SK-N-SH (cell line): ENCODE measurements around the gene SMC1B. TPM values are rescaled to one million over a fixed set of nuclear protein-coding genes. Genes with fewer than 3 reads are reported as not detected.

Experiments used
- CTCF ChIA-PET: fragments of 300-600, 350-600 bp; formaldehyde crosslinking; extraction: SDS; loops from one replicate; lab custom pipeline; 2021; lab: Yijun Ruan, JAX
- POLR2A ChIA-PET: fragments of 350-600 bp; sonication (Branson Sonifier 250); formaldehyde crosslinking; extraction: SDS; loops from one replicate; lab custom pipeline; 2020; ENCODE audit warnings: antibody characterized with exemption, inconsistent platforms; lab: Yijun Ruan, JAX
- DNase-seq: peaks from one replicate; pipeline ENCODE4 v3.0.0; 2012
- H2AFZ ChIP-seq: fragments of 200-600 bp; sonication (generic); 2 replicates; pipeline ENCODE4 v1.8.1; 2016; ENCODE audit warnings: antibody characterized with exemption, mild to moderate bottlenecking, low read depth
- H3F3A ChIP-seq: fragments of 200-600 bp; sonication (generic); replicated peaks from 2 replicates; pipeline ENCODE3; 2016; ENCODE audit warnings: antibody characterized with exemption, mild to moderate bottlenecking; ENCODE audit not compliant: insufficient read depth
- H3K27ac ChIP-seq, 2 experiments: fragments of 200-500 bp in 1 of 2; fragments of 200-600 bp in 1 of 2; sonication (Bioruptor generic) in 1 of 2; sonication (generic), shearing (Covaris generic) in 1 of 2; 2 replicates each; pipeline versions ENCODE4 v1.5.1 to v1.6.1; 2014 to 2016; ENCODE audit warnings: low read depth in 2 of 2, inconsistent platforms in 1 of 2, low read length in 1 of 2, mild to moderate bottlenecking in 1 of 2, mixed read lengths in 1 of 2
- H3K27me3 ChIP-seq: fragments of 200-600 bp; sonication (generic), shearing (Covaris generic); 2 replicates; pipeline ENCODE4 v1.6.1; 2016; ENCODE audit warnings: mixed run types; ENCODE audit not compliant: insufficient read depth
- H3K36me3 ChIP-seq, 2 experiments: fragments of 200-500 bp in 1 of 2; fragments of 200-600 bp in 1 of 2; sonication (Bioruptor generic) in 1 of 2; sonication (generic) in 1 of 2; replicated peaks in 1 of 2; 2 replicates each; pipeline versions ENCODE3 to v1.5.1; 2014 to 2016; ENCODE audit warnings: low read length in 1 of 2, mild to moderate bottlenecking in 1 of 2; ENCODE audit not compliant: insufficient read depth in 2 of 2, control insufficient read depth in 1 of 2
- H3K4me1 ChIP-seq, 2 experiments: fragments of 200-500 bp in 1 of 2; fragments of 200-600 bp in 1 of 2; sonication (Bioruptor generic) in 1 of 2; sonication (generic), shearing (Covaris generic) in 1 of 2; 2 replicates each; pipeline versions ENCODE4 v1.5.1 to v1.6.1; 2014 to 2016; ENCODE audit warnings: low read depth in 1 of 2, low read length in 1 of 2, mixed run types in 1 of 2; ENCODE audit not compliant: insufficient read depth in 2 of 2, control insufficient read depth in 1 of 2
- H3K4me2 ChIP-seq: fragments of 200-600 bp; sonication (generic), shearing (Covaris generic); 2 replicates; pipeline ENCODE4 v1.6.1; 2017; ENCODE audit warnings: mixed run types
- H3K4me3 ChIP-seq, 2 experiments: fragments of 200-500 bp in 1 of 2; fragments of 200-600 bp in 1 of 2; sonication (Bioruptor generic) in 1 of 2; sonication (generic), shearing (Covaris generic) in 1 of 2; 2 replicates each; pipeline versions ENCODE4 v1.5.1 to v1.8.1; 2014 to 2016; ENCODE audit warnings: low read depth in 2 of 2, inconsistent platforms in 1 of 2, low read length in 1 of 2, mild to moderate bottlenecking in 1 of 2, mixed read lengths in 1 of 2, moderate library complexity in 1 of 2
- H3K79me2 ChIP-seq: fragments of 200-600 bp; sonication (generic); 2 replicates; pipeline ENCODE4 v1.8.1; 2017; ENCODE audit warnings: mild to moderate bottlenecking; ENCODE audit not compliant: insufficient read depth
- H3K9ac ChIP-seq: fragments of 200-600 bp; sonication (generic); 2 replicates; pipeline ENCODE4 v1.6.1; 2017; ENCODE audit warnings: mixed run types
- H3K9me2 ChIP-seq: fragments of 200-600 bp; sonication (generic); 2 replicates; pipeline ENCODE4 v1.6.1; 2017; ENCODE audit warnings: mixed run types
- H3K9me3 ChIP-seq: fragments of 200-600 bp; sonication (generic); 2 replicates; pipeline ENCODE4 v1.6.1; 2017; ENCODE audit warnings: mixed run types, mild to moderate bottlenecking, moderate library complexity
- H4K20me1 ChIP-seq: fragments of 200-600 bp; sonication (generic); 2 replicates; pipeline ENCODE4 v1.6.1; 2017; ENCODE audit warnings: mild to moderate bottlenecking, mixed run types; ENCODE audit not compliant: insufficient read depth
- CHD2 ChIP-seq: fragments of 150-350 bp; IDR thresholded peaks from 2 replicates; pipeline ENCODE4 v1.6.1; 2018; ENCODE audit warnings: low read length; ENCODE audit not compliant: partially characterized antibody
- ELF1 ChIP-seq: IDR thresholded peaks from 2 replicates; pipeline ENCODE4 v1.4.0; 2012
- JUND ChIP-seq: IDR thresholded peaks from 2 replicates; pipeline ENCODE4 v1.4.0; 2012
- MAX ChIP-seq: IDR thresholded peaks from 2 replicates; pipeline ENCODE4 v1.4.0; 2012; ENCODE audit warnings: low read depth
- MEF2A ChIP-seq: IDR thresholded peaks from 2 replicates; pipeline ENCODE4 v1.4.0; 2012; ENCODE audit warnings: low read depth, borderline replicate concordance
- NFIC ChIP-seq: IDR thresholded peaks from 2 replicates; pipeline ENCODE4 v1.4.0; 2012; ENCODE audit warnings: borderline replicate concordance
- POLR2AphosphoS5 ChIP-seq: IDR thresholded peaks from 2 replicates; pipeline ENCODE4 v1.6.1; 2012; ENCODE audit warnings: low read depth, low read length
- REST ChIP-seq: IDR thresholded peaks from 2 replicates; pipeline ENCODE4 v1.6.1; 2012; ENCODE audit warnings: mild to moderate bottlenecking, low read depth, low read length, moderate library complexity
- SIN3A ChIP-seq: IDR thresholded peaks from 2 replicates; pipeline ENCODE4 v1.6.1; 2012; ENCODE audit warnings: low read depth, mild to moderate bottlenecking, low read length, moderate library complexity, borderline replicate concordance
- SMC3 ChIP-seq: IDR thresholded peaks from 2 replicates; pipeline ENCODE4 v1.6.1; 2012; ENCODE audit warnings: low read depth, low read length, improper control_type of control experiment
- TAF1 ChIP-seq: IDR thresholded peaks from 2 replicates; pipeline ENCODE4 v1.6.1; 2012; ENCODE audit warnings: low read depth, mild to moderate bottlenecking, low read length, moderate library complexity, borderline replicate concordance
- TCF12 ChIP-seq: IDR thresholded peaks from 2 replicates; pipeline ENCODE4 v1.4.0; 2012
- YY1 ChIP-seq: IDR thresholded peaks from 2 replicates; pipeline ENCODE4 v1.4.0; 2012; ENCODE audit warnings: low read depth, mild to moderate bottlenecking
- WGBS: methylation state at CpG from one replicate; pipeline ENCODE4 v1.1.6; 2017; ENCODE audit warnings: low lambda C conversion rate; 5-methylcytosine and 5-hydroxymethylcytosine counted together
- polyA plus RNA-seq, 3 experiments: library from polyadenylated mRNA; depleted of rRNA; stranded (reverse); fragments of >200 nt; gene quantifications; 2 replicates each; pipeline ENCODE4 v1.2.3, GENCODE V29; 2012
- TF ChIP-seq, protein P1 (sequence below): IDR thresholded peaks from 2 replicates; pipeline ENCODE4 v1.4.0; 2012; ENCODE audit warnings: low read depth, borderline replicate concordance
- TF ChIP-seq, protein P2 (sequence below): fragments of 200-600 bp; sonication (generic); IDR thresholded peaks from 2 replicates; pipeline ENCODE4 v1.6.1; 2017; ENCODE audit warnings: antibody characterized with exemption, mild to moderate bottlenecking, moderate library complexity
- TF ChIP-seq, protein P3 (sequence below): fragments of 150-350 bp; IDR thresholded peaks from 2 replicates; pipeline ENCODE4 v1.6.1; 2016; ENCODE audit warnings: mild to moderate bottlenecking, low read depth, low read length

The SMC1B gene
- polyA plus RNA-seq, 1 of the 3 experiments (the other 2 are of a cell fraction) = not detected

DNA sequence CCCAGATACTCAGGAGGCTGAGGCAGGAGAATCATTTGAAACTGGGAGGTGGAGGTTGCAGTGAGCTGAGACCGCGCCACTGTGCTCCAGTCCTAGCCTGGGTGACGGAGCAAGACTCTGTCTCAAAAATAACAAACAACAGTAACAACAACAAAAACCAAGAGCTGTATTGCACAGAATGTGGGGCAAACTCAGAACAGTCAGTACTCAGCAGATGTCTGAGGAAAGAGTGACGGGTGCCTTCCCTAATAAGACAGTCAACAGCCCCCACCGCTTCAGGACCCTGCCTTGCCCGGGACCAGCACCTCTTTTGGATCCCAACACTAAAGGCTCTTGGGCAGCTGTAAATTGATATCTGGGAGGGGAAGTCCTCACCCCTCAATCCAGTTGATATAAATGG lies 40.4 kb upstream of the SMC1B start:
- no peaks in the 10 kb centered on the region for H3K9me3 ChIP-seq
- no peak overlapping the region for H3K4me3 ChIP-seq
- H3K79me2 ChIP-seq = no peaks in the 10 kb centered on the region
- no peaks in the 10 kb centered on the region for H4K20me1 ChIP-seq
- H3K9me2 ChIP-seq = no peaks in the 10 kb centered on the region
- POLR2A ChIA-PET = no interaction called here
- H3K9ac ChIP-seq = no peak overlapping the region
- no peaks in the 10 kb centered on the region for H3K36me3 ChIP-seq
- CTCF ChIA-PET = interaction anchor here (1.0 to 4.5 kb wide), 3 partner anchors 10 to 100 kb away, joined by 3 to 16 read pairs (median 4); no protein-coding TSS in a partner anchor
- no peak overlapping the region for H3K4me2 ChIP-seq
- DNase-seq = no peak
- peaks cover 16% of the 10 kb centered on the region for H3F3A ChIP-seq
- H3K27me3 ChIP-seq = no peaks in the 10 kb centered on the region
- peaks cover 20 to 33% of the 10 kb centered on the region in 2 experiments; a peak in 3 of 4 replicates for H3K4me1 ChIP-seq
- no peak overlapping the region for H2AFZ ChIP-seq
- TF ChIP-seq POLR2AphosphoS5 = no peak
- TF ChIP-seq, protein P1, sequence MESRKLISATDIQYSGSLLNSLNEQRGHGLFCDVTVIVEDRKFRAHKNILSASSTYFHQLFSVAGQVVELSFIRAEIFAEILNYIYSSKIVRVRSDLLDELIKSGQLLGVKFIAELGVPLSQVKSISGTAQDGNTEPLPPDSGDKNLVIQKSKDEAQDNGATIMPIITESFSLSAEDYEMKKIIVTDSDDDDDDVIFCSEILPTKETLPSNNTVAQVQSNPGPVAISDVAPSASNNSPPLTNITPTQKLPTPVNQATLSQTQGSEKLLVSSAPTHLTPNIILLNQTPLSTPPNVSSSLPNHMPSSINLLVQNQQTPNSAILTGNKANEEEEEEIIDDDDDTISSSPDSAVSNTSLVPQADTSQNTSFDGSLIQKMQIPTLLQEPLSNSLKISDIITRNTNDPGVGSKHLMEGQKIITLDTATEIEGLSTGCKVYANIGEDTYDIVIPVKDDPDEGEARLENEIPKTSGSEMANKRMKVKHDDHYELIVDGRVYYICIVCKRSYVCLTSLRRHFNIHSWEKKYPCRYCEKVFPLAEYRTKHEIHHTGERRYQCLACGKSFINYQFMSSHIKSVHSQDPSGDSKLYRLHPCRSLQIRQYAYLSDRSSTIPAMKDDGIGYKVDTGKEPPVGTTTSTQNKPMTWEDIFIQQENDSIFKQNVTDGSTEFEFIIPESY = no peak
- no peak for TF ChIP-seq YY1
- no peak for TF ChIP-seq ELF1
- TF ChIP-seq REST = no peak
- no peak for TF ChIP-seq TAF1
- no peak for TF ChIP-seq TCF12
- no peak for TF ChIP-seq NFIC
- TF ChIP-seq JUND = no peak
- no peak for TF ChIP-seq SMC3
- TF ChIP-seq, protein P2, sequence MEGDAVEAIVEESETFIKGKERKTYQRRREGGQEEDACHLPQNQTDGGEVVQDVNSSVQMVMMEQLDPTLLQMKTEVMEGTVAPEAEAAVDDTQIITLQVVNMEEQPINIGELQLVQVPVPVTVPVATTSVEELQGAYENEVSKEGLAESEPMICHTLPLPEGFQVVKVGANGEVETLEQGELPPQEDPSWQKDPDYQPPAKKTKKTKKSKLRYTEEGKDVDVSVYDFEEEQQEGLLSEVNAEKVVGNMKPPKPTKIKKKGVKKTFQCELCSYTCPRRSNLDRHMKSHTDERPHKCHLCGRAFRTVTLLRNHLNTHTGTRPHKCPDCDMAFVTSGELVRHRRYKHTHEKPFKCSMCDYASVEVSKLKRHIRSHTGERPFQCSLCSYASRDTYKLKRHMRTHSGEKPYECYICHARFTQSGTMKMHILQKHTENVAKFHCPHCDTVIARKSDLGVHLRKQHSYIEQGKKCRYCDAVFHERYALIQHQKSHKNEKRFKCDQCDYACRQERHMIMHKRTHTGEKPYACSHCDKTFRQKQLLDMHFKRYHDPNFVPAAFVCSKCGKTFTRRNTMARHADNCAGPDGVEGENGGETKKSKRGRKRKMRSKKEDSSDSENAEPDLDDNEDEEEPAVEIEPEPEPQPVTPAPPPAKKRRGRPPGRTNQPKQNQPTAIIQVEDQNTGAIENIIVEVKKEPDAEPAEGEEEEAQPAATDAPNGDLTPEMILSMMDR = no peak
- TF ChIP-seq, protein P3, sequence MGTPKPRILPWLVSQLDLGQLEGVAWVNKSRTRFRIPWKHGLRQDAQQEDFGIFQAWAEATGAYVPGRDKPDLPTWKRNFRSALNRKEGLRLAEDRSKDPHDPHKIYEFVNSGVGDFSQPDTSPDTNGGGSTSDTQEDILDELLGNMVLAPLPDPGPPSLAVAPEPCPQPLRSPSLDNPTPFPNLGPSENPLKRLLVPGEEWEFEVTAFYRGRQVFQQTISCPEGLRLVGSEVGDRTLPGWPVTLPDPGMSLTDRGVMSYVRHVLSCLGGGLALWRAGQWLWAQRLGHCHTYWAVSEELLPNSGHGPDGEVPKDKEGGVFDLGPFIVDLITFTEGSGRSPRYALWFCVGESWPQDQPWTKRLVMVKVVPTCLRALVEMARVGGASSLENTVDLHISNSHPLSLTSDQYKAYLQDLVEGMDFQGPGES = no peak
- TF ChIP-seq SIN3A = no peak
- no peak for TF ChIP-seq MAX
- no peak for TF ChIP-seq MEF2A
- TF ChIP-seq CHD2 = no peak
- H3K27ac ChIP-seq = no peak overlapping the region; a peak in 1 of 4 replicates
- 95% methylated on average over 6 of the region's 6 CpGs for WGBS
